HFFc6 (cell line): ENCODE results near the gene MAPKAP1. TPM values are rescaled to one million over a fixed set of nuclear protein-coding genes. Genes with fewer than 3 reads are reported as not detected.

Experiments
- DNase-seq: peaks from one replicate; pipeline ENCODE4 v3.0.0-alpha.2; 2018
- H3K27ac Mint-ChIP-seq: 2 replicates; pipeline ENCODE4 v1.8.0; 2020; ENCODE audit warnings: mild to moderate bottlenecking, mixed read lengths
- H3K27me3 Mint-ChIP-seq: 2 replicates; pipeline ENCODE4 v1.8.0; 2021; ENCODE audit warnings: mild to moderate bottlenecking, moderate library complexity, mixed read lengths; ENCODE audit not compliant: insufficient read depth
- H3K36me3 Mint-ChIP-seq: 2 replicates; pipeline ENCODE4 v1.8.0; 2021; ENCODE audit warnings: low read depth, mixed read lengths
- H3K4me1 Mint-ChIP-seq: 2 replicates; pipeline ENCODE4 v1.8.0; 2020; ENCODE audit warnings: low read depth, mixed read lengths
- H3K4me3 Mint-ChIP-seq: 2 replicates; pipeline ENCODE4 v1.8.0; 2020; ENCODE audit warnings: mild to moderate bottlenecking, moderate library complexity, mixed read lengths
- H3K9me3 Mint-ChIP-seq: 2 replicates; pipeline ENCODE4 v1.8.0; 2020; ENCODE audit warnings: mild to moderate bottlenecking, mixed read lengths
- CTCF ChIP-seq: fragments of 200-600 bp; sonication (generic); IDR thresholded peaks from 2 replicates; pipeline ENCODE4 v1.5.0; 2021; ENCODE audit warnings: antibody characterized with exemption, mild to moderate bottlenecking
- total RNA-seq, 6 experiments: library from RNA; stranded (reverse); fragmentation: NEBNext Ultra II Directional; extraction: Animal tissue kit (Norgen Biotek cat#: 25700); gene quantifications; 2 replicates in 1 of 6; 3 replicates in 5 of 6; pipeline ENCODE4 v1.2.3, GENCODE V29; 2021

Gene MAPKAP1
- total RNA-seq, 6 experiments from 2014 or later, result 115 to 167 (median 130) TPM

- Mint-ChIP-seq H3K27me3 (no peaks in the 10 kb centered on the region; the same call in 1 of the 2 replicates), H3K4me3 (no peak overlapping the region), H3K27ac (no peak overlapping the region), H3K4me1 (no peaks in the 10 kb centered on the region), H3K9me3 (no peaks in the 10 kb centered on the region), H3K36me3 (peaks cover 8% of the 10 kb centered on the region; the same call in 1 of the 2 replicates)
- no peak for TF ChIP-seq CTCF
- DNase-seq, result no peak
Measured at GRCh38 chr9:125446561-125447094, 260.4 kb downstream of the MAPKAP1 start.

GRCh38 chr9:125444956-125445506 is 262.0 kb downstream of the MAPKAP1 start:
- no peaks in the 10 kb centered on the region for H3K9me3 Mint-ChIP-seq
- H3K27ac Mint-ChIP-seq, result no peak overlapping the region
- no peaks in the 10 kb centered on the region for H3K36me3 Mint-ChIP-seq
- H3K27me3 Mint-ChIP-seq, result no peaks in the 10 kb centered on the region; the same call in 1 of the 2 replicates
- no peak for DNase-seq
- H3K4me1 Mint-ChIP-seq, result no peaks in the 10 kb centered on the region
- no peak for TF ChIP-seq CTCF
- H3K4me3 Mint-ChIP-seq, result no peak overlapping the region

GRCh38 chr9:125444166-125444565 is 262.8 kb downstream of the MAPKAP1 start:
- Mint-ChIP-seq H3K9me3 (no peaks in the 10 kb centered on the region), H3K36me3 (no peaks in the 10 kb centered on the region), H3K27me3 (no peaks in the 10 kb centered on the region; the same call in 1 of the 2 replicates), H3K4me3 (no peak overlapping the region), H3K4me1 (no peaks in the 10 kb centered on the region), H3K27ac (no peak overlapping the region)
- no peak for TF ChIP-seq CTCF
- DNase-seq, result no peak

GRCh38 chr9:125443367-125443766 is 263.6 kb downstream of the MAPKAP1 start:
- no peaks in the 10 kb centered on the region for H3K4me1 Mint-ChIP-seq
- no peaks in the 10 kb centered on the region for H3K9me3 Mint-ChIP-seq
- DNase-seq, result no peak
- no peak overlapping the region for H3K27ac Mint-ChIP-seq
- H3K36me3 Mint-ChIP-seq, result no peaks in the 10 kb centered on the region
- H3K27me3 Mint-ChIP-seq, result no peaks in the 10 kb centered on the region; the same call in 1 of the 2 replicates
- no peak overlapping the region for H3K4me3 Mint-ChIP-seq
- no peak for TF ChIP-seq CTCF

- no peaks in the 10 kb centered on the region for H3K9me3 Mint-ChIP-seq
- H3K4me1 Mint-ChIP-seq, result no peaks in the 10 kb centered on the region
- TF ChIP-seq CTCF, result no peak
- H3K4me3 Mint-ChIP-seq, result no peak overlapping the region
- DNase-seq, result no peak
- H3K36me3 Mint-ChIP-seq, result no peaks in the 10 kb centered on the region
- no peaks in the 10 kb centered on the region; the same call in 1 of the 2 replicates for H3K27me3 Mint-ChIP-seq
- H3K27ac Mint-ChIP-seq, result no peak overlapping the region
Measured at GRCh38 chr9:125442452-125442851, 264.6 kb downstream of the MAPKAP1 start.
